Kidney (tissue), 14 donors: ENCODE data around the gene BANF2. TPM values are rescaled to one million over a fixed set of nuclear protein-coding genes. Genes with fewer than 3 reads are reported as not detected.
"Not testable (repeated sequence)": the region's sequence is repeated elsewhere in the genome, so short reads cannot be mapped to it uniquely, and the experiment has no call there.

Experiments
- DNase-seq, 5 donors: peaks; one replicate each; pipeline ENCODE4 v3.0.0-alpha.2; 2013 to 2020
- FAIRE-seq: peaks from 2 replicates; lab custom pipeline; 2012; peaks lifted over from hg19 to GRCh38; lab: Jason Lieb, UNC
- H3K27ac ChIP-seq, 2 donors: one replicate each; pipeline ENCODE4 v1.7.0; 2013; ENCODE audit warnings: low read depth in 2 of 2, low read length in 2 of 2, inconsistent platforms in 1 of 2
- H3K27me3 ChIP-seq: one replicate; pipeline ENCODE4 v1.7.1; 2013; ENCODE audit warnings: low read length, inconsistent platforms; ENCODE audit not compliant: control insufficient read depth, insufficient read depth
- H3K36me3 ChIP-seq, 3 donors: one replicate each; pipeline versions ENCODE4 v1.7.0 to v1.7.1; 2013; ENCODE audit warnings: low read length in 3 of 3, control low read depth in 1 of 3, inconsistent platforms in 1 of 3; ENCODE audit not compliant: insufficient read depth in 3 of 3, control insufficient read depth in 2 of 3
- H3K4me1 ChIP-seq, 3 donors: one replicate each; pipeline versions ENCODE4 v1.7.0 to v1.7.1; 2013; ENCODE audit warnings: low read length in 3 of 3, inconsistent platforms in 1 of 3, low read depth in 1 of 3; ENCODE audit not compliant: control insufficient read depth in 2 of 3, insufficient read depth in 2 of 3
- H3K4me3 ChIP-seq, 3 donors: one replicate each; pipeline versions ENCODE4 v1.7.0 to v1.8.1; 2013; ENCODE audit warnings: low read length in 3 of 3, control low read depth in 1 of 3, inconsistent platforms in 1 of 3
- H3K9ac ChIP-seq, 3 donors: one replicate each; pipeline versions ENCODE4 v1.7.0 to v1.7.1; 2013; ENCODE audit warnings: low read length in 3 of 3, control low read depth in 1 of 3, inconsistent platforms in 1 of 3
- H3K9me3 ChIP-seq, 3 donors: one replicate each; pipeline versions ENCODE4 v1.7.0 to v1.7.1; 2013; ENCODE audit warnings: low read length in 3 of 3, control low read depth in 1 of 3, inconsistent platforms in 1 of 3; ENCODE audit not compliant: control insufficient read depth in 2 of 3, insufficient read depth in 1 of 3
- CTCF ChIP-seq: IDR thresholded peaks from 3 replicates; pipeline ENCODE4 v1.5.1; 2012; ENCODE audit warnings: mild to moderate bottlenecking, moderate library complexity, borderline replicate concordance; ENCODE audit not compliant: insufficient read depth; ENCODE audit errors: extremely low read depth
- intact Hi-C: fragments of 100-400 bp; cut with DNase I; formaldehyde crosslinking; loops from one replicate; pipeline ENCODE4 v1.11.1; 2022
- polyA plus RNA-seq: library from polyadenylated mRNA; stranded (reverse); fragments of 350-450 nt; fragmentation: Illumina TruSeq; extraction: RNeasy Lipid Tissue Mini Kit (QIAGEN cat#74804); gene quantifications from one replicate; pipeline ENCODE4 v1.2.3, GENCODE V29; 2014; ENCODE audit warnings: low read depth, low replicate concordance; ENCODE audit not compliant: insufficient read depth
- total RNA-seq: library from RNA; stranded (reverse); fragmentation: NEBNext Ultra II Directional; extraction: Animal tissue kit (Norgen Biotek cat#: 25700); gene quantifications from one replicate; pipeline ENCODE4 v1.2.1, GENCODE V29; 2021
- donor health status: control.
- donor health status: control.
- donor health status: control.
- donor health status: control.
- donor health status: control.
- donor health status: DM: yes; HTN: yes; CAD: no.
- donor health status: Normal renal cell carcinoma (clear cell type).

Gene BANF2
- total and polyA plus RNA-seq, 2 donors from 2014 or later: not detected

GRCh38 chr20:17765584-17765983, 65.8 kb downstream of the BANF2 start:
- Histone ChIP-seq H3K4me3 (no peak overlapping the region), H3K4me1 (peaks cover 0 to 2% (median 0%) of the 10 kb centered on the region in 3 donors), H3K27me3 (no peaks in the 10 kb centered on the region), H3K9me3 (no peaks in the 10 kb centered on the region), H3K36me3 (no peaks in the 10 kb centered on the region), H3K27ac (no peak overlapping the region), H3K9ac (no peak overlapping the region)
- FAIRE-seq: no peak
- no peak for DNase-seq
- intact Hi-C loops: no loop called here
- TF ChIP-seq CTCF: no peak

- Histone ChIP-seq H3K4me3 (no peak overlapping the region), H3K4me1 (peaks cover 0 to 2% (median 0%) of the 10 kb centered on the region in 3 donors), H3K27me3 (no peaks in the 10 kb centered on the region), H3K36me3 (no peaks in the 10 kb centered on the region), H3K9me3 (no peaks in the 10 kb centered on the region), H3K9ac (no peak overlapping the region), H3K27ac (no peak overlapping the region)
- intact Hi-C loops: no loop called here
- TF ChIP-seq CTCF: no peak
- FAIRE-seq (no peak), DNase-seq (no peak)
These were observed 66.5 kb downstream of the BANF2 start for GRCh38 chr20:17766226-17766625.

GRCh38 chr20:17767624-17768023, 67.9 kb downstream of the BANF2 start:
- Histone ChIP-seq H3K36me3 (no peaks in the 10 kb centered on the region), H3K27me3 (no peaks in the 10 kb centered on the region), H3K9ac (no peak overlapping the region), H3K4me3 (no peak overlapping the region), H3K4me1 (no peaks in the 10 kb centered on the region), H3K9me3 (no peaks in the 10 kb centered on the region), H3K27ac (no peak overlapping the region)
- DNase-seq (no peak), FAIRE-seq (no peak)
- TF ChIP-seq CTCF: no peak
- intact Hi-C loops: no loop called here

- Histone ChIP-seq H3K4me1 (no peaks in the 10 kb centered on the region), H3K9me3 (no peaks in the 10 kb centered on the region), H3K9ac (no peak overlapping the region), H3K36me3 (no peaks in the 10 kb centered on the region), H3K27ac (no peak overlapping the region), H3K4me3 (no peak overlapping the region), H3K27me3 (no peaks in the 10 kb centered on the region)
- TF ChIP-seq CTCF: no peak
- DNase-seq: no peak
- FAIRE-seq: no peak
- intact Hi-C loops: no loop called here
These were observed 68.5 kb downstream of the BANF2 start for GRCh38 chr20:17768271-17768670.

GRCh38 chr20:17769716-17770115, 70.0 kb downstream of the BANF2 start:
- H3K36me3 ChIP-seq, H3K4me1 ChIP-seq, H3K9me3 ChIP-seq, FAIRE-seq, H3K9ac ChIP-seq, DNase-seq, H3K4me3 ChIP-seq, H3K27ac ChIP-seq, H3K27me3 ChIP-seq, intact Hi-C loops: not testable (repeated sequence)
